A549 (cell line): ENCODE measurements around the gene RAPGEF6. TPM values are rescaled to one million over a fixed set of nuclear protein-coding genes. Genes with fewer than 3 reads are reported as not detected.

Experiments used
- ATAC-seq, 2 experiments: fragments of 200-7000 bp in 1 of 2; fragments of >200 bp in 1 of 2; cut with Nextera tagmentation in 1 of 2; cut with Tn5 transposase in 1 of 2; 3 replicates each; pipeline versions ENCODE4 v1.8.0 to v1.9.1; 2018 to 2020; ENCODE audit warnings: mild to moderate bottlenecking in 1 of 2, moderate library complexity in 1 of 2
- CTCF ChIA-PET: fragments of 300-600 bp; sonication (Branson Sonifier 250); formaldehyde crosslinking; extraction: SDS; loops from one replicate; lab custom pipeline; 2021; ENCODE audit warnings: antibody characterized with exemption, inconsistent platforms; lab: Yijun Ruan, JAX
- POLR2A ChIA-PET: fragments of 350-600 bp; formaldehyde crosslinking; extraction: SDS; loops from one replicate; lab custom pipeline; 2021; ENCODE audit warnings: antibody characterized with exemption, inconsistent platforms; lab: Yijun Ruan, JAX
- DNase-seq, 2 experiments: peaks; one replicate each; pipeline versions ENCODE4 v3.0.0 to v3.0.0-alpha.2; 2011 to 2016; ENCODE audit warnings: low read depth in 1 of 2, low spot score in 1 of 2
- FAIRE-seq: peaks from 2 replicates; lab custom pipeline; 2011; peaks lifted over from hg19 to GRCh38; lab: Jason Lieb, UNC
- H3K27ac ChIP-seq, 2 experiments: fragments of >200 bp; sonication (Bioruptor Twin); formaldehyde crosslinking; 3 replicates each; pipeline ENCODE4 v1.5.1; 2016 to 2017
- H3K4me1 ChIP-seq: fragments of >200 bp; sonication (Bioruptor Twin); formaldehyde crosslinking; 3 replicates; pipeline ENCODE4 v1.6.1; 2016
- H3K4me2 ChIP-seq: fragments of >200 bp; sonication (Bioruptor Twin); formaldehyde crosslinking; 3 replicates; pipeline ENCODE4 v1.6.1; 2016
- H3K4me3 ChIP-seq: fragments of >200 bp; sonication (Bioruptor Twin); formaldehyde crosslinking; 3 replicates; pipeline ENCODE4 v1.5.1; 2016
- H3K9me3 ChIP-seq: fragments of >200 bp; sonication (Bioruptor Twin); formaldehyde crosslinking; 3 replicates; pipeline ENCODE4 v1.6.1; 2016
- ATOH8 ChIP-seq: fragments of 250-450 bp; sonication (Bioruptor Pico); IDR thresholded peaks from 2 replicates; pipeline ENCODE4 v1.5.0; 2020; ENCODE audit warnings: low read depth, mild to moderate bottlenecking, moderate library complexity
- BHLHE40 ChIP-seq: IDR thresholded peaks from 2 replicates; pipeline ENCODE4 v1.6.1; 2012; ENCODE audit warnings: low read depth, low read length, inconsistent platforms
- CBX2 ChIP-seq: fragments of 200-600 bp; sonication (generic); IDR thresholded peaks from 2 replicates; pipeline ENCODE4 v1.6.1; 2016; ENCODE audit warnings: low read depth, mild to moderate bottlenecking, borderline replicate concordance
- CEBPB ChIP-seq, 2 experiments: fragments of >200 bp in 1 of 2; sonication (Bioruptor Twin) in 1 of 2; formaldehyde crosslinking in 1 of 2; IDR thresholded peaks; 2 replicates each; pipeline ENCODE4 v1.6.1; 2012 to 2016
- CHD4 ChIP-seq: fragments of 200-600 bp; sonication (generic); IDR thresholded peaks from 2 replicates; pipeline ENCODE4 v1.6.1; 2016; ENCODE audit warnings: antibody characterized with exemption, mild to moderate bottlenecking, borderline replicate concordance
- ELK1 ChIP-seq: fragments of 150-350 bp; IDR thresholded peaks from 2 replicates; pipeline ENCODE4 v1.6.1; 2014; ENCODE audit warnings: low read depth, mild to moderate bottlenecking, low read length
- EP300 ChIP-seq, 2 experiments: fragments of >200 bp; sonication (Bioruptor Twin); formaldehyde crosslinking; IDR thresholded peaks; 2 replicates in 1 of 2; 3 replicates in 1 of 2; pipeline ENCODE4 v1.6.1; 2016 to 2017
- FOSB ChIP-seq: fragments of 250-450 bp; sonication (Bioruptor Pico); IDR thresholded peaks from 2 replicates; pipeline ENCODE4 v1.5.0; 2020; ENCODE audit warnings: mild to moderate bottlenecking, moderate library complexity
- FOSL2 ChIP-seq, 2 experiments: fragments of 450-650 bp in 1 of 2; fragments of >200 bp in 1 of 2; sonication (Bioruptor Twin) in 1 of 2; formaldehyde crosslinking; IDR thresholded peaks; 2 replicates each; pipeline versions ENCODE4 v1.5.0 to v1.6.1; 2016 to 2020; ENCODE audit warnings: mild to moderate bottlenecking in 1 of 2, moderate library complexity in 1 of 2
- HOXB5 ChIP-seq: fragments of 250-450 bp; sonication (Bioruptor Pico); IDR thresholded peaks from 2 replicates; pipeline ENCODE4 v1.5.0; 2020; ENCODE audit warnings: mild to moderate bottlenecking, moderate library complexity
- KDM1A ChIP-seq: fragments of 200-600 bp; sonication (generic); IDR thresholded peaks from 2 replicates; pipeline ENCODE4 v1.6.1; 2016; ENCODE audit warnings: low read depth, mild to moderate bottlenecking
- KDM5A ChIP-seq: fragments of 200-600 bp; sonication (generic); IDR thresholded peaks from 2 replicates; pipeline ENCODE4 v1.6.1; 2016; ENCODE audit warnings: antibody characterized with exemption, mild to moderate bottlenecking
- MAFK ChIP-seq: fragments of 450-650 bp; IDR thresholded peaks from 2 replicates; pipeline ENCODE4 v1.6.1; 2014; ENCODE audit not compliant: partially characterized antibody
- MYC ChIP-seq: IDR thresholded peaks from 2 replicates; pipeline ENCODE4 v1.6.1; 2012; ENCODE audit warnings: mild to moderate bottlenecking, inconsistent platforms, low read length, improper control_type of control experiment, borderline replicate concordance
- PBX3 ChIP-seq: IDR thresholded peaks from 2 replicates; pipeline ENCODE4 v1.6.1; 2012
- PHF8 ChIP-seq: fragments of 200-600 bp; sonication (generic); IDR thresholded peaks from 2 replicates; pipeline ENCODE4 v1.6.1; 2016; ENCODE audit warnings: low read depth, mild to moderate bottlenecking, antibody characterized with exemption, moderate library complexity, borderline replicate concordance
- RCOR1 ChIP-seq: fragments of 150-350 bp; IDR thresholded peaks from 2 replicates; pipeline ENCODE4 v1.6.1; 2014; ENCODE audit warnings: antibody characterized with exemption, low read length, low read depth
- REST ChIP-seq: fragments of 200-600 bp; sonication (generic); IDR thresholded peaks from 2 replicates; pipeline ENCODE4 v1.6.1; 2016; ENCODE audit warnings: antibody characterized with exemption, mild to moderate bottlenecking, moderate library complexity
- ZC3H11A ChIP-seq: fragments of 450-650 bp; IDR thresholded peaks from 2 replicates; pipeline ENCODE4 v1.6.1; 2014; ENCODE audit warnings: antibody characterized with exemption, mild to moderate bottlenecking
- ZFP36 ChIP-seq: fragments of 450-650 bp; IDR thresholded peaks from 2 replicates; pipeline ENCODE4 v1.6.1; 2014; ENCODE audit warnings: borderline replicate concordance; ENCODE audit not compliant: partially characterized antibody
- ZNF302 ChIP-seq: fragments of 250-450 bp; sonication (Bioruptor Pico); IDR thresholded peaks from 2 replicates; pipeline ENCODE4 v1.9.0; 2021; ENCODE audit warnings: inconsistent platforms, mild to moderate bottlenecking, moderate library complexity
- ZSCAN20 ChIP-seq: fragments of 250-450 bp; sonication (Bioruptor Pico); IDR thresholded peaks from 2 replicates; pipeline ENCODE4 v1.8.0; 2022; ENCODE audit warnings: mild to moderate bottlenecking, moderate library complexity
- WGBS: methylation state at CpG from one replicate; pipeline ENCODE4 v1.1.6; 2017; ENCODE audit errors: missing lambda C conversion rate; 5-methylcytosine and 5-hydroxymethylcytosine counted together
- polyA plus RNA-seq, 4 experiments: library from polyadenylated mRNA; depleted of rRNA in 3 of 4; stranded (reverse); fragments of >200 nt; fragmentation: RNase III in 1 of 4; extraction: RNeasy Plus Mini Kit Qiagen cat#74134 plus additional on column Dnase treatment in 1 of 4; gene quantifications; 2 replicates in 3 of 4; 3 replicates in 1 of 4; pipeline ENCODE4 v1.2.3, GENCODE V29; 2011 to 2017
- TF ChIP-seq, protein P1 (sequence below): IDR thresholded peaks from 2 replicates; pipeline ENCODE4 v1.6.1; 2012

RAPGEF6 gene
- polyA plus RNA-seq, 2 of the 4 experiments (the other 2 are of a cell fraction): 5.9 to 15.2 TPM

DNA sequence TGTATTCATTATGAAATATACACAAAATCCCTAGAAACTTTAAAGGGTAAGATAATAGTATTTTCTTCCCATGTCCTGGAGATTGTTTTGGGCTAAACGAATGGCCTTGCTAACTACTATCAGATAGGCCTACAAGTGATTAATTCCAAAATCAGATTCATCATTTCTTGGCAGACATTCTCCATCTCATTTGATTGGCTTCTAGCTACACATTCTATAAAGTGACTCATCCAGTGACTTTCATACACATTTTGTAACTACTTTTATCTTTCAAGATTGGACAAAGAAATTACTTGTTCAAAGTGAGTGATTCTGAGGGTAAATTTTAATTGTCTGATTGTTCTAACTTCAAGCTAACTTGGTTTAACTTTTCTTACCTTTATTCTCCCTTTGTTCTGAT lies 93.3 kb downstream of the RAPGEF6 start:
- Histone ChIP-seq H3K4me3 (no peak overlapping the region), H3K9me3 (no peaks in the 10 kb centered on the region), H3K4me1 (peaks cover 51% of the 10 kb centered on the region), H3K4me2 (no peak overlapping the region), H3K27ac (no peak overlapping the region)
- ATAC-seq (no peak), DNase-seq (no peak), FAIRE-seq (no peak)
- ChIA-PET CTCF (interaction anchor here (0.9 kb wide), 1 partner anchor 48 kb away, joined by 4 read pairs; no protein-coding TSS in a partner anchor), POLR2A (no interaction called here)
- 91% methylated on average over 1 of the region's 1 CpG for WGBS
- no peak for TF ChIP-seq MYC
- TF ChIP-seq RCOR1: no peak
- TF ChIP-seq CBX2: no peak
- TF ChIP-seq KDM1A: no peak
- no peak for TF ChIP-seq MAFK
- TF ChIP-seq HOXB5 (CRISPR knock-in tag): no peak
- TF ChIP-seq FOSL2 (IDR thresholded peaks at IDR 0.05): no peak
- TF ChIP-seq FOSL2 (CRISPR knock-in tag; IDR thresholded peaks at IDR 0.05): no peak
- TF ChIP-seq EP300 (IDR thresholded peaks at IDR 0.05): no peak
- no peak for TF ChIP-seq ZSCAN20 (CRISPR knock-in tag)
- TF ChIP-seq BHLHE40: no peak
- TF ChIP-seq ZFP36: no peak

GRCh38 chr5:131541071-131541470 lies 94.0 kb downstream of the RAPGEF6 start:
- CTCF ChIA-PET: no interaction called here
- POLR2A ChIA-PET: no interaction called here
- Histone ChIP-seq H3K4me2 (no peak overlapping the region), H3K27ac (no peak overlapping the region), H3K9me3 (no peaks in the 10 kb centered on the region), H3K4me1 (peaks cover 51% of the 10 kb centered on the region), H3K4me3 (no peak overlapping the region)
- FAIRE-seq: no peak
- no peak for DNase-seq
- ATAC-seq: no peak
- TF ChIP-seq CHD4: no peak
- TF ChIP-seq, protein P1, sequence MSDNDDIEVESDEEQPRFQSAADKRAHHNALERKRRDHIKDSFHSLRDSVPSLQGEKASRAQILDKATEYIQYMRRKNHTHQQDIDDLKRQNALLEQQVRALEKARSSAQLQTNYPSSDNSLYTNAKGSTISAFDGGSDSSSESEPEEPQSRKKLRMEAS: no peak
- no peak for TF ChIP-seq PBX3
- no peak for TF ChIP-seq ATOH8
- TF ChIP-seq ELK1: no peak
- TF ChIP-seq ZNF302: no peak
- no peak for TF ChIP-seq ZC3H11A
- no peak for TF ChIP-seq KDM5A
- no peak for TF ChIP-seq KDM1A
- no peak for TF ChIP-seq REST
- TF ChIP-seq FOSB (CRISPR knock-in tag): no peak
- TF ChIP-seq CEBPB (IDR thresholded peaks at IDR 0.05): no peak
- TF ChIP-seq PHF8: no peak
